Endodermal cell (in vitro differentiated cells): Measurements from ENCODE around the gene ADSS1. TPM values are rescaled to one million over a fixed set of nuclear protein-coding genes. Genes with fewer than 3 reads are reported as not detected.

Source experiments
- DNase-seq: peaks from one replicate; pipeline ENCODE4 v3.0.0-alpha.2; 2017
- H3K27ac ChIP-seq: 2 replicates; pipeline ENCODE4 v1.5.1; 2013; ENCODE audit warnings: mild to moderate bottlenecking, low read depth, low read length, moderate library complexity
- H3K27me3 ChIP-seq: 2 replicates; pipeline ENCODE4 v1.6.1; 2013; ENCODE audit warnings: mild to moderate bottlenecking, low read length, moderate library complexity; ENCODE audit not compliant: insufficient read depth, control insufficient read depth, poor library complexity, severe bottlenecking
- H3K36me3 ChIP-seq: 2 replicates; pipeline ENCODE4 v1.7.0; 2013; ENCODE audit warnings: mild to moderate bottlenecking, low read length, moderate library complexity; ENCODE audit not compliant: control insufficient read depth, insufficient read depth
- H3K4me1 ChIP-seq: one replicate; pipeline ENCODE4 v1.7.0; 2013; ENCODE audit warnings: low read length; ENCODE audit not compliant: control insufficient read depth, insufficient read depth
- H3K4me3 ChIP-seq: 2 replicates; pipeline ENCODE4 v1.5.1; 2013; ENCODE audit warnings: mild to moderate bottlenecking, low read length, moderate library complexity
- H3K9ac ChIP-seq: 2 replicates; pipeline ENCODE4 v1.6.1; 2013; ENCODE audit warnings: mild to moderate bottlenecking, low read length, moderate library complexity; ENCODE audit not compliant: poor library complexity, severe bottlenecking; ENCODE audit errors: extremely low read depth
- H3K9me3 ChIP-seq: 2 replicates; pipeline ENCODE4 v1.6.1; 2013; ENCODE audit warnings: mild to moderate bottlenecking, low read length, moderate library complexity; ENCODE audit not compliant: control insufficient read depth
- H3K27ac Mint-ChIP-seq: 2 replicates; pipeline ENCODE4 v1.8.0; 2020; ENCODE audit warnings: mixed read lengths
- H3K27me3 Mint-ChIP-seq: 2 replicates; pipeline ENCODE4 v1.8.0; 2021; ENCODE audit warnings: mild to moderate bottlenecking, mixed read lengths; ENCODE audit not compliant: insufficient read depth
- H3K36me3 Mint-ChIP-seq: 2 replicates; pipeline ENCODE4 v1.8.0; 2020; ENCODE audit warnings: low read depth, mixed read lengths
- H3K4me1 Mint-ChIP-seq: 2 replicates; pipeline ENCODE4 v1.8.0; 2020; ENCODE audit warnings: mixed read lengths
- H3K4me3 Mint-ChIP-seq: 2 replicates; pipeline ENCODE4 v1.8.0; 2020; ENCODE audit warnings: mild to moderate bottlenecking, moderate library complexity, mixed read lengths
- H3K9me3 Mint-ChIP-seq: 2 replicates; pipeline ENCODE4 v1.8.0; 2020; ENCODE audit warnings: mild to moderate bottlenecking, mixed read lengths
- WGBS, 2 experiments: methylation state at CpG; one replicate each; pipeline versions ENCODE4 v1.1.5 to v1.1.7; 2013; ENCODE audit warnings: missing lambda C conversion rate in 2 of 2, mixed read lengths in 1 of 2; ENCODE audit not compliant: insufficient coverage in 1 of 2, insufficient read length in 1 of 2; 5-methylcytosine and 5-hydroxymethylcytosine counted together
- total RNA-seq, 2 donors: library from RNA; stranded (reverse); fragmentation: NEBNext Ultra II Directional in 1 of 2; extraction: Animal tissue kit (Norgen Biotek cat#: 25700) in 1 of 2; gene quantifications; 2 replicates in 1 of 2; 3 replicates in 1 of 2; pipeline ENCODE4 v1.2.1, GENCODE V29; 2021
- TF ChIP-seq, protein P1 (sequence below): fragments of 200-600 bp; sonication (generic); conservative IDR thresholded peaks from 2 replicates; pipeline ENCODE4 v1.5.0; 2021; ENCODE audit warnings: antibody characterized with exemption, mild to moderate bottlenecking

ADSS1 gene
- total RNA-seq, 2 donors from 2014 or later = 15.8 to 31.0 TPM

DNA sequence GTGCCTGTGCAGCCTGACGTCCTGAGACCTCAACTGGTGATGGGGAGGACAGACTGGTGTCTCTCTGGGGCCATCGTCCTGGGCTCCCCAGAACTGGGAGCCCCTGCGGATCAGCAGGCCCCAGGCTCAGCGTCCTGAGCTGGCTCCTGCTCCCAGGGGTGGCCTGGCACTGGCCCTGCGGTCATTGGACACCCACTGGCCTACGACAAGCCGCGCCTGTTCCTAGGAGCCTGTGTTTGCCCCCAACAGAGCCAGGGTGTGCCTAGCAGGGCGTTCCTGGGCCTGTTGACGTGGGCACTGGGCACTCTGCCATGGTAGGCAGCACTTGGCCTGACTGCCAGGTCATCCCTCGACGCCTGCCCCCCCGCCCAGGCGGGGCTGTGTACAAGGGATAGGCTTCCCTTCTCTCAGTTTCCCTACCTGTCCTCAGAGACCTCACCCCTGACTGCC, 8.4 kb downstream of the ADSS1 start:
- H3K4me1 Mint-ChIP-seq = no peaks in the 10 kb centered on the region
- H3K9ac ChIP-seq = no peak overlapping the region
- TF ChIP-seq, protein P1, sequence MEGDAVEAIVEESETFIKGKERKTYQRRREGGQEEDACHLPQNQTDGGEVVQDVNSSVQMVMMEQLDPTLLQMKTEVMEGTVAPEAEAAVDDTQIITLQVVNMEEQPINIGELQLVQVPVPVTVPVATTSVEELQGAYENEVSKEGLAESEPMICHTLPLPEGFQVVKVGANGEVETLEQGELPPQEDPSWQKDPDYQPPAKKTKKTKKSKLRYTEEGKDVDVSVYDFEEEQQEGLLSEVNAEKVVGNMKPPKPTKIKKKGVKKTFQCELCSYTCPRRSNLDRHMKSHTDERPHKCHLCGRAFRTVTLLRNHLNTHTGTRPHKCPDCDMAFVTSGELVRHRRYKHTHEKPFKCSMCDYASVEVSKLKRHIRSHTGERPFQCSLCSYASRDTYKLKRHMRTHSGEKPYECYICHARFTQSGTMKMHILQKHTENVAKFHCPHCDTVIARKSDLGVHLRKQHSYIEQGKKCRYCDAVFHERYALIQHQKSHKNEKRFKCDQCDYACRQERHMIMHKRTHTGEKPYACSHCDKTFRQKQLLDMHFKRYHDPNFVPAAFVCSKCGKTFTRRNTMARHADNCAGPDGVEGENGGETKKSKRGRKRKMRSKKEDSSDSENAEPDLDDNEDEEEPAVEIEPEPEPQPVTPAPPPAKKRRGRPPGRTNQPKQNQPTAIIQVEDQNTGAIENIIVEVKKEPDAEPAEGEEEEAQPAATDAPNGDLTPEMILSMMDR = no peak

DNA sequence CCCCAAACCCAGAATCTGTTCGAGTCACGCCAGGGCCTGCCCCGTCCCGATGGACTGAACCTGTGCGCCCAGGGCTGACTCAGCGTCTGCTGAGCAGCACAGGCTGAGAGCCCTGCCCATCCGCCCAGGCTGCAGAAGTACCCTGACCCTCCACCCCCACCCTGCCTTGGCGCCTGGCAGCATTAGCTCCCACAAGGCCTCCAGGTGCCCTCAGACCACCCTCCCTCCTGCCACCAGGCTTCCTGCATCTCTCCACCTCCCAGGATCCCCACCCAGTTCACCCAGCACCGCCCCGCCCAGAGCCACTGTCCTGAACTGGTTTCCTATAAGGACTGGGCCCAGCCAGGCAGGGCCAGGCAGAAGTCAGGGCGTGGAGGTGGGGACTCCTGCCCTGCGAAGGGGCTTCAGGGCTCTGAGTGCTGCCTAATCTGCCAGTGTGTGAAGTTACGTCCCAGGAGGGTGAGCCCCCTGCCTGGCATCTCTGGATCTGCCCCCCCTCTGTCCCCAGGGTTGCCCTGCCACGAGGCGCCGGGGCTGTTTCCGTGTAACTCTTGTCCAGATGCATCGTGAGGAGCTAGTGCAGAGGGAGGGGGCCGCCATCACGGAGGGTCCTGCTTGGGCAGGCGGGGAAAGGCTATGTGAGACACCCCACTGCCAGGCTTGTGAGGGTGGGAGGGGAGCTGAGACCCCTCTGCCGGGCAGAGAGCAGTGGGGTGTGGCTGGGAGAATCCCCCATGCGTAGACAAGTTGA, 9.1 kb downstream of the ADSS1 start:
- H3K4me3 Mint-ChIP-seq = no peak overlapping the region
- no peak for DNase-seq
- peaks cover 7% of the 10 kb centered on the region for H3K27me3 Mint-ChIP-seq
- Histone ChIP-seq H3K36me3 (no peaks in the 10 kb centered on the region), H3K4me3 (no peak overlapping the region), H3K9me3 (no peaks in the 10 kb centered on the region), H3K27me3 (no peaks in the 10 kb centered on the region), H3K9ac (no peak overlapping the region), H3K27ac (no peak overlapping the region), H3K4me1 (no peaks in the 10 kb centered on the region)
- no peaks in the 10 kb centered on the region for H3K9me3 Mint-ChIP-seq
- H3K4me1 Mint-ChIP-seq = no peaks in the 10 kb centered on the region
- no peaks in the 10 kb centered on the region for H3K36me3 Mint-ChIP-seq
- no peak overlapping the region for H3K27ac Mint-ChIP-seq
- WGBS, 2 experiments = 88 to 93% methylated on average over 6 to 23 of the region's 23 CpGs
- TF ChIP-seq, protein P1 = no peak

More for the DNA sequence above, 8.4 kb downstream of the ADSS1 start:
- no peaks in the 10 kb centered on the region for H3K9me3 ChIP-seq
- H3K27ac Mint-ChIP-seq = no peak overlapping the region
- H3K36me3 Mint-ChIP-seq = no peaks in the 10 kb centered on the region
- 83 to 91% methylated on average over 13 to 14 of the region's 14 CpGs for WGBS, 2 experiments
- no peak for DNase-seq
- H3K27ac ChIP-seq = no peak overlapping the region
- no peaks in the 10 kb centered on the region for H3K4me1 ChIP-seq
- H3K27me3 ChIP-seq = no peaks in the 10 kb centered on the region
- no peaks in the 10 kb centered on the region for H3K36me3 ChIP-seq
- no peaks in the 10 kb centered on the region for H3K9me3 Mint-ChIP-seq
- peaks cover 10% of the 10 kb centered on the region for H3K27me3 Mint-ChIP-seq
- H3K4me3 ChIP-seq = no peak overlapping the region
- H3K4me3 Mint-ChIP-seq = no peak overlapping the region

DNA sequence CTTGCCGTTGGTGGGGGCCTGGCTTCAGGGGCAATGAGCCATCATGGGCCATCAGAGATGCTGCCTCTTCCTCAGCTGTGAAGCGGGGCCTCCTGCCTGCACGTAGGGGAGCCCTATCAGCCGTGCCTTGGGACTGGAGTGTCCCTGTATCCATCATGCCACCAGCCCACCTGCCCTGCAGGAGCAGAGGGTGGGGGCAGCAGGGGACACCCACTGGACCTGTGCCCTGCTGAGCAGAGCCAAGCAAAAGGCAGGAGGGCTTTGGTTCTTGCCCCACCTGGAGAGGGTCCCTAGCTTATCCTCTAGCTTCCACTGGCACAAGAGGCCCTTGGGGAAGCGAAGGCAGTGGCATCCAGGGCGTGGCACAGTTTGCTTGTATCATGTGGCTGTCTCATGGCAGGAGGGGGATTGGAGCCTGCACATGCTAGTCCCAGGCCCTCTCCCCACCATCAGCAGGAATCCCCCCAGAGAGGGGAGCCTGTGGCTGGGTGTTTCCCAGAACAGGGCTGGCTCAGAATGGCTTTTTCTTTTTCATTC, 10.1 kb downstream of the ADSS1 start:
- no peak overlapping the region for H3K4me3 ChIP-seq
- no peak overlapping the region for H3K9ac ChIP-seq
- no peaks in the 10 kb centered on the region for H3K27me3 ChIP-seq
- H3K4me1 ChIP-seq = no peaks in the 10 kb centered on the region
- no peaks in the 10 kb centered on the region for H3K4me1 Mint-ChIP-seq
- WGBS, 2 experiments = 82 to 89% methylated on average over 5 to 6 of the region's 6 CpGs
- no peak overlapping the region for H3K27ac ChIP-seq
- H3K27me3 Mint-ChIP-seq = peaks cover 2% of the 10 kb centered on the region
- no peak for DNase-seq
- H3K36me3 ChIP-seq = no peaks in the 10 kb centered on the region
- no peaks in the 10 kb centered on the region for H3K9me3 Mint-ChIP-seq
- H3K4me3 Mint-ChIP-seq = no peak overlapping the region
- no peaks in the 10 kb centered on the region for H3K9me3 ChIP-seq
- H3K36me3 Mint-ChIP-seq = no peaks in the 10 kb centered on the region
- H3K27ac Mint-ChIP-seq = no peak overlapping the region
- TF ChIP-seq, protein P1 = no peak
